Fibroblast of peridontal ligament (primary cell): Measurements from ENCODE around the gene B3GNT3.

ENCODE experiments used
- DNase-seq: peaks from one replicate; pipeline ENCODE4 v3.0.0-alpha.2; 2010; ENCODE audit errors: extremely low read depth

The B3GNT3 gene

GRCh38 chr19:17832443-17833208, 37.7 kb downstream of the B3GNT3 start:
- DNase-seq, result no peak

DNA sequence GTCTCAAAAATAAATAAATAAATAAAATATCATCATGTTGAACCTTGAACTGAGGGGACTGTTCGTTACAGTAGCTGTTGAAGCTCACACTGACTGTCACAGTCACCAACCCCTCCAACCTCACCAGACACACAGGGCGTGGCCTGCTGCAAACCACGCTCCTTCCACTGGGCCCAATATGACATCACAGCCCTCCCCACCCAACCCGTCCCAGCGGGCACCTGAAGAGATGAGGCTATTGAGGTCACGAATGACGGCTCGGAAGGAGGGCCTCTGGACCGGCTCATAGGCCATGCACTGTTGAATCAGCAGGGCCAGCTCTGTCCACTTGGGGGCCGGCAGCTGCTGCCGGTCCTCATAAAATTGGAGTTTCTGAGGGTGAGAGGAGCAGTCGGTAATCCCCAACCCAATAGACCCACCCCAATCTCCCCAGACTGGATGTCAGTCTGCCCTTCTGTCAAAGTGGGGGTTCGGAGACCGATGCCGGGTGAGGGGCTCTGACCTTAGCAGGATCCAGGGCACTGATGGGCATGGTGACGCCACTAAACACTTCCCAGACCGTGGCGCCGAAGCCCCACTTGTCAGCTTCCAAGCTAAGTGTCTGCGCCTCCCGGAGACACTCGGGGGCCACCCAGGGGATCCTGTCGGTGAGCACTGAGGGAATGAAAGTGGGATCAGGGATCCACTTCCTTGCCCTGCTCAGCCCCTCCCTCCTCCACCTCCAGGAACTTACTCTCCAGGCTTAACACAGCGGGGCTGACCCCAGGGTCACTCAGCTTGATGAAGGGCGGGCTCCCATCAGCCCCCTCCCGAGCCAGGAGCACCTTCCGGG, 39.6 kb downstream of the B3GNT3 start:
- no peak for DNase-seq

- DNase-seq, result no peak
Measured at GRCh38 chr19:17835182-17836006, 40.5 kb downstream of the B3GNT3 start.

- no peak for DNase-seq
Measured at GRCh38 chr19:17836530-17836929, 41.6 kb downstream of the B3GNT3 start.

GRCh38 chr19:17837972-17838371, 43.0 kb downstream of the B3GNT3 start:
- DNase-seq, result no peak

DNA sequence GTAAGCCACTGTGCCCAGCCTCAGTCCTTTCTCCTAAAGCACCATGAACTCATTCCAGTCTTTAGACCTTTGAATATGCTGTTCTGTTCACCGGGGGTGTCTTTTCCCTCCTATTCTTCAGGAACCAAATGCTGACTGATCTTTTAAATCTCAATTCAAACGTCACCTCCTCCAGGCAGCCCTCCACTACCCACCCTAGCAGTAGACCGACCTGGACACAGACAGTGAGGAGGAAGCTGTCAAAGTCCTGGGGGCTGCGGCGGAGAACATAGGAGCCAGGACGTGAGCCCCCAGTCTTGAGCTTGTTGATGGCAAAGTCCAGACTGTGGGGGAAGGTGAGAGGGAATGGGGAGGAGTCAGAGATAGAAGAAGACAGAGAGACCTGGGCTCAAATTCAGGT, 45.1 kb downstream of the B3GNT3 start:
- DNase-seq, result no peak

DNA sequence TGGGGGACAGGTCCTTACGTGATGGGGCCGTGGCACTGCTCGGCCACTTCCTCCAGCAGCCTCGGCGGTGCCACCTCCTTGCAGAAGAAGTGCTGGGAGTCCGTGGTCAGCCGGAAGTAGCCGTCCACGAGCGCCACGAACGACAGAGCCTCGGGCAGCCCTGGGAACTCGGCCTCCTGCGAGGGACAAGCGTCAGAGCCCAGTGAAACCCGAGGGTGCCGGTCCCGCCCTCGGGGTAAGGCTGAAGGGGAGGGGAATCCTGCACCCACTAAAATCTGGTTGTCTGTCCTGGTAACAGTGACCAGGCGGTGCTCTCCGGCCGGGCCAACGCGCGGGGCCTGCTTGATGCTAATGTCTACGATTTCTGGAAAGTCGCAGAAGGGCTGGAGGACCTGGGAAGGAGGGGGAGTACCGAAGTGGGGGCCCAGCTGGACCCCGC, 46.5 kb downstream of the B3GNT3 start:
- DNase-seq, result no peak

- peak; percentile 54 for DNase-seq
Measured at GRCh38 chr19:17841810-17842662, 47.1 kb downstream of the B3GNT3 start.

DNA sequence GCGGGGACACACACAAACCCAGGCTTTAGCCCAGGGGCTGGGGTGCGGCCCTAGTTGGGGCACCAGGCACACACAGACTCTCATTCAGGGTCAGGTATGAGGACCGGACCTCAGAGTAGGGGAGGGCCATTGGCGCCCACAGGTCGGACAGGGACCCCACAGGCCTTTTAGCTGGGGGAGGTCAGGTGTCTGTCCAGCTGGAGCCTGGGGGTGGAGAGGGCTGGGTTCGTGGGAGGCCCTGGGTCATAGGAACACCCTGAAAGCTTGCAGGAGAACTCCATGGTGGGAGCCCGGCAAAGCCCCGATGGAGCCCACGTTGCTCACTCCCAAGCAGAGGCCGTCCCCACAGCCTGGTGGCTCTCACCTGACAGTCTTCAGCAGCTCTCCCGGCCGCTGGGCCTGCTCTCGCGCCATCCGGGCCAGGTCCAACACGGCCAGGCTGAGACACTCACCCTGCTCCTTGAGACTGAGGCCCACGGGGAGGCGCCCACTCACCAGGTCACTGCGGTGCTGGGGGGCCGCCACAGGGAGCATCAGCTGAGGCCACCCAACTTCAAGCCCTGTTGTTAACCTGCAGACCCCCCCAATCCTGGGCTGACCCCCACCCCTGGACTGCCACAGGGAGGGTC, 47.8 kb downstream of the B3GNT3 start:
- DNase-seq, result no peak

- no peak for DNase-seq
Measured at GRCh38 chr19:17843292-17843827, 48.4 kb downstream of the B3GNT3 start.

DNA sequence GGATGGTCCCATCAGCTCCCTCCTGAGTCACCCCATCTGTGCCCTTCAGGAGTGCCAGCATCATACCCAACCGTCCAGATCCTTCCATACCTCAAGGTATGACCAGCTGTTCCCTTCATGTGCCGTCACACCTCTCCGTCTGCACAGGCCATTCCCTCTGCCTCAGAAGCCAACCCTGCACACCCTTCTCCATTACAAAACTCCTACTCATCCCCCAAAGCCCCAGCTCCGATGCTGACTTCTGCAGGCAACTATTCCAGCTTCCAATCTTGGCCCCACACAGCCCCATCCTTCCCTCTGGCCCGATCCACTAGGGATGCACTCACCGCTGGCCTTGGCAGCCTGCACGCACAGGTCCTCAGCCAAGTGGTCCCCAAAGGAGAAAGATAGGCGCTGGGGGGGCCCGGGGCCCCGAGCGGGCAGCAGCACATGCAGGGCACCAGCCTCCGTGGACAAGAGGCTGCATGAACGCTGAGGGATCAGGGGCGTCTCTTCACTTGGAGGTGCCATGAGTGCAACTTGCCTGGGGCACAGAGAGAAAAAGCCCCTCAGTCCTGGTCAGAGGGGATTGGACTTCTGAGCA, 49.1 kb downstream of the B3GNT3 start:
- DNase-seq, result no peak

- no peak for DNase-seq
Measured at GRCh38 chr19:17846146-17846545, 51.2 kb downstream of the B3GNT3 start.

DNA sequence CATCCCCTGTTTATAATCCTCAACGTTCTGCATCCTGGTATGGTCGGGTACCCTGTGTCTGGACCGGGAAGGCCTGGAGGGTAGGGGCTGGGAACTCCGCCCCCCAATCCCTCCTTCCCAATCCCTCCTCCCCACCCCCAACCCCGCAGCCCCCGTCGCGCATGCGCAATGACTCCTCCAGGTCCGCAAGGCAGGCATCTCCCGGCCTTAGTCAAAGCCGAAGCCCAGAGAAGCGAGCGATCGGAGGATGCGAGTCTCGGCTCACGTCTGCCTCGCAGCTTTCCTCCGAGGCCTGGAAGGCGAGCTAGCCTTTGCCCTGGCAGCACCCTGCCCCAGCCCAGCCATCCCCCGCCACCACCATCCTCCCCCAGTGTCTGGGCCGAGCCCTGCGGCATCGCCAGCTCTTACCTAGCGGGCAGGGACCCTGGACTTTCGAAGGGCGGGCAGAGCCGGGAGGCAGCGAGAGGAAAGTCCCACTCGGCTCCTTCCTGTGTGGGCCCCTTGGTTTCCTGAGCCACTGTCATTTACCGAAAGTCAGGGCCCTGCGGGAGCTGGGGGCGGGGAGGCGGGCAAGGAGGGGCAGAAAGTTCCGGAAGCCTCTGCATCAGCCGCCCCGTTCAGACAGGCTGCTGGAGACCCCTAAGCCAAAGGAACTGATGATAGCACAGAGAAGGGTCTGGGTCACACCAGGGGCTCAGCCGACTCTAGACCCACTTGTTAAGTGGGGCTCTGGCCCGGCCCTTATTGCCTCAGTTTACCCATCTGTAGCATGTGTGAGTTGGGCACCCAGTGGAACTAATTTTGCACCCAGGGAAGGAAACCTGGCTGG, 52.8 kb downstream of the B3GNT3 start, which contains the start of gene JAK3:
TSS of gene JAK3 (minus strand) at position 445 of the 829 bp plus-strand sequence. CDS start 3,565 bp downstream, outside the sequence.
- peak; percentile 65 for DNase-seq

DNA sequence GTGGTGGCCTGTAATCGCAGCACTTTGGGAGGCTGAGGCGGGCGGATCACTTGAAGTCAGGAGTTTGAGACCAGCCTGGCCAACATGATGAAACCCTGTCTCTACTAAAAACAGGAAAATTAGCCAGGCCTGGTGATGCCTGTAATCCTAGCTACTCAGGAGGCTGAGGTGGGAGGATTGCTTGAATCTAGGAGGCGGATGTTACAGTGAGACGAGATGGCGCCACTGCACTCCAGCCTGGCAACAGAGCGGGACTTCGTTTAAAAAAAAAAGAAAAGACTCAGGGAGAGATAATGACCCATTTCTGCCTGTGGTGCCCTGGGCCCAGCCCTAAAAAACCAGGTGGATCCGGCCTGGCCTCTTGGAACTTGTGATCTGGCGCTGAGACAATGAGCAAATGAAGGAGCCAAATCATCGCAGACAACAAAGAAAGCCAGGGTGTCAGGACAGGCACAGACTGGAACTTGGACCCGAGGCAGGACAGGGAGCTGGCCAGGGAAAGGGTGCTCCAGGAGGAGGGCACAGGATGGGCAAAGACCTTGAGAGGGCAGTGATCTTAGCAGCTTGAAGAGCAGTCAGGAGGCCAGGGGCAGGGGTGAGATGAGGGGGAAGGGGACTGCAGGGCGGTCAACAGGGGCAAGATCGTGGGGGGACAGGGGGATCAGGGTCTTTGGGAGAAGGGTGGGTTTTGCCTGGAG, 53.8 kb downstream of the B3GNT3 start:
- no peak for DNase-seq

DNA sequence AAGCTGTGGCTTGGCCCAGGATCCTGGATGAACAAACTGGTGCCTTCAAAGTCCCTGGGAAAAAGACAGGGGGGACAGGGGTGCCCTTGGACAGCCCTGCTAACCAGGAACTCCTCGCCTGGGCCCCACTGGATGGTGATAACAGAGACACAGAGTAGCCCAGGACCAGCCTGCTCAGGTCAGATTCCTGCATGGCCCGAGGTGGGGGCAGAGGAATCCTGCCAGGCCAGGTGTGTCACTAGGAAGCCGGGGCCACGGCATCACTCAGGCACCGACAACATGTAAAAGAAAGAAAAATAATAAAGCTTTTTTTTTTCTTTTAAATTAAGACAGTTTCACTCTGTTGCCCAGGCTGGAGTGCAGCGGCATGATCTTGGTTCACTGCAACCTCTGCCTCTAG, 59.1 kb downstream of the B3GNT3 start:
- DNase-seq, result no peak

DNA sequence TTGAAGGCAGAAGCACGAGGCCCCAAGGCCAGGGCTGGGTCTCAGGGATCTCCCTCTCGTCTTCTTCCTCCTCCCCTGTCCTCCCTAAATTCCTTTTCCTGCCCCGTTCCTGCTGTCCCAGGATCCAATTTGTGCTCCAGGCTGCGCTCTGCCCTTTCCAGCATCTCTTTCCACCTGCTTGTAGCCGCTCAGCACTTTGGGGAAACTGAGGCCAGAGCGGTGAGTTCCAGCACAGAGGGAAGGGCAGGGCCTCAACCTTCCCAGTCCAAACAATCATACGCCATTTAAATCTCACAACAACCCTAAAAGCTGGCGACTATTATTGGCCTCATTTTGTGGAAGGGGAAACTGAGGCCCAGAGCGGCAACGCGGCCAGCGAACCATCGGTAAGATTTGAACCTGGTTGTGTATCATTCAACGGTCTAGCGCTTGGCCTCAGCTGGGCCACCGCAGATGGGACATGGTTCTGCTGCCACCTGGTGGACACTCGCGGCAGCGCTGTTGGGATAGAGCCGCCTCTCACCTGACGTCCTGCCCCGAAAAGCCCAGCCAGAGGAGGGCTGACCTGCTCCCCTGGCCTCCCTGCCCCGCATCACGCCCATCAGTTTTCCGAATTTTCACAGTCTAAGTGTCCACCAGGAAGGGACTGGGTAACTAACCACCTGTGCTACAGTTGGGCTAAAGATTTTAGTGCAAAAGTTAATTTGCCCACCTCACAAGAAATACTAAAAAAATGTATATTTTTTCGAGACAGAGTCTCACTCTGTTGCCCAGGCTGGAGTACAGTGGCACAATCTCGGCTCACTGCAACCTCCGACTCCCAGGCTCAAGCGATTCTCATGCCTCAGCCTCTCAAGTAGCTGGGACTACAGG, 60.6 kb downstream of the B3GNT3 start:
- DNase-seq, result peak; percentile 57
